ENCODE data around the gene OPRD1. TPM values are rescaled to one million over a fixed set of nuclear protein-coding genes. Genes with fewer than 3 reads are reported as not detected.
"Not testable (repeated sequence)": the region's sequence is repeated elsewhere in the genome, so short reads cannot be mapped to it uniquely, and the experiment has no call there.

OPRD1 gene
- total and polyA plus RNA-seq, 2 experiments from 2014 or later, result 0.07 to 0.08 TPM

DNA sequence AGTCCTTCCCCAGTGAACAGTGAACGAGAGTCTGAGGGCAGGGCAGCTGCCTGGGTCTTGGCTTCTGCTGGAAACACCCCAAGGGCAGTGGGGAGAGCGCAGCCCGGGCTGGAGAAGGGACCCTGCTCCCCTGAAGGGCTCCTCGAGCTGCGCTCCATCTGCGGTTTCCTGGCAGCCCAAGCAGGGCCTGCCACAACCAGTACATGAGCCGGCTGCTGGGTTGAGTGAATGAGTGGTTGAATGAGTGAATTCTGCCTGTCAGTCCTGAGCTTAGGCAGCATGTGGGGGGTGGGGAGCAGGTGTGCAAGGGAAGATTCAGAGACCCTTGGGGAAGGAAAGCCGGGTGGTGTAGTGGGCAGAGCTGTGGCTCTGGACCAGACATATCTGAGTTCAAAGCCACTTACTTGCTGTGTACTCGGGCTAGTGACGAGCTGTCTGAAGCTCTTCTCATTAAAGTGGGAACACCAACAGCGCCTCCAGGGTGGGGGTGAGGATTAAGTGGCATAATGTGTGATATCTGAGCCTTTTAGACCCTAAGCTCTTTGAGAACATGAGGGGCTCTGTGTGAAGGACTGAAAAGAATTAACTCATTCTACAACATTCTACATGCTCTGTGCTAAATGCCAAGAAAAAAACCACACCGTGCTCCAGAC lies 3.7 kb downstream of the OPRD1 start:
- 57% methylated on average over 12 of the region's 12 CpGs for WGBS (ENCODE audit: low lambda C conversion rate, missing lambda C conversion rate)
- peaks cover 33% of the 10 kb centered on the region for H3K27me3 ChIP-seq

DNA sequence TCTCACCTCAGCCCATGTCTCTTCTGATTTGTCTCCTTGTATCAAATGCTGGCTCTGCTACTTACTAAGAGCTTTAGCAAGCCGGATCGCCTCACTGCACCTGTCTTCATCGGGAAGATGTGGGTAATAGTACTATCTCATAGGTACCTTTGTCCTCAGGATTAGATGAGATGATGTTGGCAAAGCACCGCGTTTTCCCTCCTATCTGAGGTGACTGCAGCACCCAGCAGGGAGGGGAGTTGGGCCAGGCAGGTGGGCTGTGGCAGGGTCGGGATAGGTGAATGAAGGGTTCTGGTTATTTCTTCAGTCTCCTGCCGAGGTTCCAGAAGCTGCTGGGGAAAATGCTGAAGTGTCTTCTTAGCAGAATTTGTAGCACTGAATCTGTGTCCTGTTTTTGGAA lies 5.2 kb downstream of the OPRD1 start:
- Histone ChIP-seq H3K4me1 (ENCODE audit: insufficient read depth) (no peaks in the 10 kb centered on the region), H3K9me3 (ENCODE audit: low read depth) (no peaks in the 10 kb centered on the region), H2AFZ (no peak overlapping the region), H3K4me3 (no peak overlapping the region), H3K27me3 (peaks cover 21% of the 10 kb centered on the region), H3K36me3 (replicated peaks; ENCODE audit: insufficient read depth, low read depth) (no peaks in the 10 kb centered on the region), H3K9me2 (replicated peaks; ENCODE audit: insufficient read depth) (no peaks in the 10 kb centered on the region), H4K20me1 (ENCODE audit: insufficient read depth, poor library complexity, severe bottlenecking) (no peaks in the 10 kb centered on the region), H3K79me2 (no peaks in the 10 kb centered on the region), H3K4me2 (no peak overlapping the region), H3K27ac (no peak overlapping the region)
- WGBS (ENCODE audit: low lambda C conversion rate, missing lambda C conversion rate), result 86% methylated on average over 7 of the region's 7 CpGs
- TF ChIP-seq, protein P1, sequence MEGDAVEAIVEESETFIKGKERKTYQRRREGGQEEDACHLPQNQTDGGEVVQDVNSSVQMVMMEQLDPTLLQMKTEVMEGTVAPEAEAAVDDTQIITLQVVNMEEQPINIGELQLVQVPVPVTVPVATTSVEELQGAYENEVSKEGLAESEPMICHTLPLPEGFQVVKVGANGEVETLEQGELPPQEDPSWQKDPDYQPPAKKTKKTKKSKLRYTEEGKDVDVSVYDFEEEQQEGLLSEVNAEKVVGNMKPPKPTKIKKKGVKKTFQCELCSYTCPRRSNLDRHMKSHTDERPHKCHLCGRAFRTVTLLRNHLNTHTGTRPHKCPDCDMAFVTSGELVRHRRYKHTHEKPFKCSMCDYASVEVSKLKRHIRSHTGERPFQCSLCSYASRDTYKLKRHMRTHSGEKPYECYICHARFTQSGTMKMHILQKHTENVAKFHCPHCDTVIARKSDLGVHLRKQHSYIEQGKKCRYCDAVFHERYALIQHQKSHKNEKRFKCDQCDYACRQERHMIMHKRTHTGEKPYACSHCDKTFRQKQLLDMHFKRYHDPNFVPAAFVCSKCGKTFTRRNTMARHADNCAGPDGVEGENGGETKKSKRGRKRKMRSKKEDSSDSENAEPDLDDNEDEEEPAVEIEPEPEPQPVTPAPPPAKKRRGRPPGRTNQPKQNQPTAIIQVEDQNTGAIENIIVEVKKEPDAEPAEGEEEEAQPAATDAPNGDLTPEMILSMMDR (IDR thresholded peaks at IDR 0.05; ENCODE audit: poor library complexity), result no peak
- TF ChIP-seq EZH2 (IDR thresholded peaks at IDR 0.05; ENCODE audit: borderline replicate concordance) (no peak), EZH2phosphoT487 (IDR thresholded peaks at IDR 0.05; ENCODE audit: low read depth, severe bottlenecking, unreplicated experiment) (no peak)
- DNase-seq (ENCODE audit: low spot score), result no peak

More for the DNA sequence above, 3.7 kb downstream of the OPRD1 start:
- H2AFZ ChIP-seq, result no peak overlapping the region
- H3K9me3 ChIP-seq (ENCODE audit: low read depth), result no peaks in the 10 kb centered on the region
- DNase-seq (ENCODE audit: low spot score), result no peak
- TF ChIP-seq EZH2 (IDR thresholded peaks at IDR 0.05; ENCODE audit: borderline replicate concordance) (no peak), EZH2phosphoT487 (IDR thresholded peaks at IDR 0.05; ENCODE audit: low read depth, severe bottlenecking, unreplicated experiment) (no peak)
- TF ChIP-seq, protein P1 (IDR thresholded peaks at IDR 0.05; ENCODE audit: poor library complexity), result no peak
- H3K36me3 ChIP-seq (replicated peaks; ENCODE audit: insufficient read depth, low read depth), result no peaks in the 10 kb centered on the region
- H3K27ac ChIP-seq, result no peak overlapping the region
- no peaks in the 10 kb centered on the region for H4K20me1 ChIP-seq (ENCODE audit: insufficient read depth, poor library complexity, severe bottlenecking)
- H3K4me3 ChIP-seq, result no peak overlapping the region
- H3K4me2 ChIP-seq, result no peak overlapping the region
- no peaks in the 10 kb centered on the region for H3K9me2 ChIP-seq (replicated peaks; ENCODE audit: insufficient read depth)
- no peaks in the 10 kb centered on the region for H3K79me2 ChIP-seq
- H3K4me1 ChIP-seq (ENCODE audit: insufficient read depth), result no peaks in the 10 kb centered on the region

DNA sequence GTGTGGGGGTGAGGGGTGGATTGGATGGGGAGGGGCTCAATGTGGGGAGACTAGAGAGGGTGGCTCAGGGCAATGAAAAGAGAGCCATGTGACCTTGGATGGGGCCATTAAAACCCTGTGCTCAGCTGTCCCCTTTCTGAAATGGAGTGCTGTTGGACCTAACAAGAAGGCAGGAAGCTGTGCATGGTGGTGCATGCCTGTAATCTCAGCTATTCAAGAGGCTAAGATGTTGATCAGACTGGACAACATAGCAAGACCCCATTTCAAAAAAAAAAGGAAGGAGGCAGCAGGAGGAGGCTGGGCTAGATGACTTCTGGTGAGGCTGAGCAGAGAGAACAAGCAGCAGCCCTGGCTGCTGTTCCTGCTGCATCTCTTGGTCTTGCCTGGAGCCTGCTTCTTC lies 7.0 kb downstream of the OPRD1 start:
- peaks cover 2% of the 10 kb centered on the region for H3K27me3 ChIP-seq

DNA sequence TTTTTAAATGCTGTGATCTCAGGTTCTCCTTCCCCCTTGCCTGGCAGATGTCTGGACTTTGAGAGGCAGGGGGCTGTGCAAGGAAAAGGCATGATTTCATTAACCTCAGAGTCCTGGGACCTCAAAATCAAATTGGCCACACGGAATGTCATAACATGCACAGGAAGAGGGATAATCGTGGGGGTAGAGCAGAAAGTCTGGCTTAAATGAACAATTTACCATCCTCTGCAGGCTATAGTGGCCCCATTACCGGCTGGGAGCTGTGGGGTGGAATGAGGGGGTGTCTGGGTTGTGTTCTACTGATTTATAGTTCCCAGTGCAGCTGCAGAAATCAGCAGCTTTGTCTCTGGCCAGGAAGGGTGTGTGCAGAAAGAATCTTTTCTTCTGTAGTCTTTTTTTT lies 10.8 kb downstream of the OPRD1 start:
- Histone ChIP-seq H2AFZ (no peak overlapping the region), H3K9me3 (ENCODE audit: low read depth) (no peaks in the 10 kb centered on the region), H3K4me2 (no peak overlapping the region), H3K4me1 (ENCODE audit: insufficient read depth) (no peaks in the 10 kb centered on the region), H3K4me3 (no peak overlapping the region), H4K20me1 (ENCODE audit: insufficient read depth, poor library complexity, severe bottlenecking) (no peaks in the 10 kb centered on the region), H3K9me2 (replicated peaks; ENCODE audit: insufficient read depth) (no peaks in the 10 kb centered on the region), H3K36me3 (replicated peaks; ENCODE audit: insufficient read depth, low read depth) (no peaks in the 10 kb centered on the region), H3K27me3 (no peaks in the 10 kb centered on the region), H3K27ac (no peak overlapping the region), H3K79me2 (no peaks in the 10 kb centered on the region)
- DNase-seq (ENCODE audit: low spot score), result no peak
- TF ChIP-seq EZH2phosphoT487 (IDR thresholded peaks at IDR 0.05; ENCODE audit: low read depth, severe bottlenecking, unreplicated experiment) (no peak), EZH2 (IDR thresholded peaks at IDR 0.05; ENCODE audit: borderline replicate concordance) (no peak)
- TF ChIP-seq, protein P1 (IDR thresholded peaks at IDR 0.05; ENCODE audit: poor library complexity), result no peak
- WGBS (ENCODE audit: low lambda C conversion rate, missing lambda C conversion rate), result 41% methylated on average over 3 of the region's 3 CpGs

More for the DNA sequence above, 7.0 kb downstream of the OPRD1 start:
- Histone ChIP-seq H3K79me2 (no peaks in the 10 kb centered on the region), H3K9me3 (ENCODE audit: low read depth) (no peaks in the 10 kb centered on the region), H3K4me3 (no peak overlapping the region), H3K36me3 (replicated peaks; ENCODE audit: insufficient read depth, low read depth) (no peaks in the 10 kb centered on the region), H3K9me2 (replicated peaks; ENCODE audit: insufficient read depth) (no peaks in the 10 kb centered on the region), H2AFZ (no peak overlapping the region), H3K4me1 (ENCODE audit: insufficient read depth) (no peaks in the 10 kb centered on the region), H3K27ac (no peak overlapping the region), H4K20me1 (ENCODE audit: insufficient read depth, poor library complexity, severe bottlenecking) (no peaks in the 10 kb centered on the region), H3K4me2 (no peak overlapping the region)
- TF ChIP-seq EZH2 (IDR thresholded peaks at IDR 0.05; ENCODE audit: borderline replicate concordance), result no peak
- DNase-seq (ENCODE audit: low spot score), result no peak

DNA sequence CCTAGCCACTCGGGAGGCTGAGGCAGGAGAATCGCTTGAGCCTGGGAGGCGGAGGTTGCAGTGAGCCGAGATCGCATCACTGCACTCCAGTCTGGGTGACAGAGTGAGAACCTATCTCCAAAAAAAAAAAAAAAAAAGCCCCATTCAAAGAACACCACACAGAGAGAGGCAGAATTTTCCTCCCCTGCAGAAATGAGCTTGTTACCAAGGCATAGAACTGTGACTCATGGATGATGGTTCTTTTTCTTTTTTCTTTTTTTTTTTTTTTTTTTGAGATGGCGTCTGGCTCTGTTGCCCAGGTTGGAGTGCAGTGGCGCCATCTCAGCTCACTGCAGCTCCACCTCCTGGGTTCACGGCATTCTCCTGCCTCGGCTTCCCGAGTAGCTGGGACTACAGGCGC lies 12.1 kb downstream of the OPRD1 start:
- not testable (repeated sequence) for H3K9me3 ChIP-seq (ENCODE audit: low read depth); H3K4me3 ChIP-seq; H3K4me1 ChIP-seq (ENCODE audit: insufficient read depth); H2AFZ ChIP-seq; H4K20me1 ChIP-seq (ENCODE audit: insufficient read depth, poor library complexity, severe bottlenecking); H3K79me2 ChIP-seq; DNase-seq (ENCODE audit: low spot score); H3K27ac ChIP-seq; H3K36me3 ChIP-seq (replicated peaks; ENCODE audit: insufficient read depth, low read depth); H3K4me2 ChIP-seq; H3K27me3 ChIP-seq; H3K9me2 ChIP-seq (replicated peaks; ENCODE audit: insufficient read depth)
- 98% methylated on average over 10 of the region's 11 CpGs for WGBS (ENCODE audit: low lambda C conversion rate, missing lambda C conversion rate)

DNA sequence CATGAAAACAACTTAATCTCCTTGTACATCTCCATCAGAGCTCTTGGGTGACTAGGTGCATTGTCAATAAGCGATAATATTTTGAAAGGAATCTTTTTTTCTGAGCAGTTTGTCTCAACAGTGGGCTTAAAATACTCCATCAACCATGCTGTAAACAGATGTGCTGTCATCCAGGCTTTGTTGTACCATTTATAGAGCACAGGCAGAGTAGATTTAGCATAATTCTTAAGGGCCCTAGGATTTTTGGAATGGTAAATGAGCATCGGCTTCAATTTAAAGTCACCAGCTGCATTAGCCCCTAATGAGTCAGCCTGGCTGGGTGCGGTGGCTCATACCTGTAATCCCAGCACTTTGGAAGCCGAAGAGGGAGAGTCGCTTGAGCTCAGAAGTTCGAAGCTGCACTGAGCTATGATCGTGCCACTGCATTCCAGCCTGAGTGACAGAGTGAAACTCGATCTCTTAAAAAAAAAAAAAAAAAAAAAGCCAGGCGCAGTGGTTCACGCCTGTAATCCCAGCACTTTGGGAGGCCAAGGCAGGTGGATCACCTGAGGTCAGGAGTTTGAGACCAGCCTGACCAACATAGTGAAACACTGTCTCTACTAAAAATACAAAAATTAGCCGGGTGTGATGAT lies 16.4 kb downstream of the OPRD1 start:
- H2AFZ ChIP-seq; H3K4me1 ChIP-seq (ENCODE audit: insufficient read depth); H3K27ac ChIP-seq; H4K20me1 ChIP-seq (ENCODE audit: insufficient read depth, poor library complexity, severe bottlenecking); H3K9me3 ChIP-seq (ENCODE audit: low read depth); H3K4me3 ChIP-seq; H3K79me2 ChIP-seq; H3K36me3 ChIP-seq (replicated peaks; ENCODE audit: insufficient read depth, low read depth); DNase-seq (ENCODE audit: low spot score); H3K27me3 ChIP-seq; H3K9me2 ChIP-seq (replicated peaks; ENCODE audit: insufficient read depth); H3K4me2 ChIP-seq: not testable (repeated sequence)
- 42% methylated on average over 11 of the region's 11 CpGs for WGBS (ENCODE audit: low lambda C conversion rate, missing lambda C conversion rate)
